GM23248 (cell line): Measurements from ENCODE around the gene ALG9.

Experiments used
- EZH2 ChIP-seq: fragments of 200-600 bp; sonication (generic); IDR thresholded peaks from 2 replicates; pipeline ENCODE4 v1.6.1; 2018; ENCODE audit warnings: antibody characterized with exemption, mild to moderate bottlenecking; ENCODE audit not compliant: insufficient read depth, poor library complexity, severe bottlenecking
- EZH2phosphoT487 ChIP-seq: fragments of 200-600 bp; sonication (generic); IDR thresholded peaks from 2 replicates; pipeline ENCODE4 v1.6.1; 2018; ENCODE audit warnings: antibody characterized with exemption, moderate library complexity, mild to moderate bottlenecking, low read depth; ENCODE audit not compliant: insufficient read depth

GRCh38 chr11:111826322-111826950 is 44.9 kb downstream of the ALG9 start:
- no peak for TF ChIP-seq EZH2phosphoT487
- no peak for TF ChIP-seq EZH2
